ENCODE results near the gene ESYT3. TPM values are rescaled to one million over a fixed set of nuclear protein-coding genes. Genes with fewer than 3 reads are reported as not detected.
"Not testable (repeated sequence)": the region's sequence is repeated elsewhere in the genome, so short reads cannot be mapped to it uniquely, and the experiment has no call there.

ESYT3 gene
- total RNA-seq, 1 donor from 2014 or later: 66.4 TPM

GRCh38 chr3:138412821-138413551, 21.4 kb upstream of the ESYT3 start:
- H3K27me3 ChIP-seq: no peaks in the 10 kb centered on the region
- peak; percentile 57 for ATAC-seq

GRCh38 chr3:138416236-138416635, 18.2 kb upstream of the ESYT3 start:
- H3K9me3 ChIP-seq; H3K36me3 ChIP-seq; H3K4me1 ChIP-seq; H3K4me3 ChIP-seq; ATAC-seq; DNase-seq; H3K27ac ChIP-seq; H3K27me3 ChIP-seq; intact Hi-C loops (cut with DNase I): not testable (repeated sequence)

More at GRCh38 chr3:138412821-138413551, 21.4 kb upstream of the ESYT3 start:
- Histone ChIP-seq H3K4me1 (peaks cover 4% of the 10 kb centered on the region), H3K9me3 (no peaks in the 10 kb centered on the region), H3K4me3 (no peak overlapping the region), H3K36me3 (no peaks in the 10 kb centered on the region), H3K27ac (no peak overlapping the region)
- no peak for TF ChIP-seq CTCF (IDR thresholded peaks at IDR 0.05)
- intact Hi-C loops (cut with DNase I): no loop called here
- no peak for DNase-seq

GRCh38 chr3:138417559-138417982, 16.8 kb upstream of the ESYT3 start:
- DNase-seq (peak; percentile 85), ATAC-seq (peak; percentile 96)
- intact Hi-C loops (cut with DNase I): no loop called here
- H3K4me3 ChIP-seq: no peak overlapping the region
- no peak overlapping the region for H3K27ac ChIP-seq
- no peaks in the 10 kb centered on the region for H3K9me3 ChIP-seq
- no peaks in the 10 kb centered on the region for H3K27me3 ChIP-seq
- peak; percentile 96 for TF ChIP-seq CTCF (IDR thresholded peaks at IDR 0.05)
- H3K4me1 ChIP-seq: peaks cover 4% of the 10 kb centered on the region
- no peaks in the 10 kb centered on the region for H3K36me3 ChIP-seq

GRCh38 chr3:138418601-138419206, 15.7 kb upstream of the ESYT3 start:
- no peak for DNase-seq
- H3K27me3 ChIP-seq: no peaks in the 10 kb centered on the region
- intact Hi-C loops (cut with DNase I): no loop called here

GRCh38 chr3:138423316-138423715, 11.1 kb upstream of the ESYT3 start:
- Histone ChIP-seq H3K36me3 (no peaks in the 10 kb centered on the region), H3K27me3 (no peaks in the 10 kb centered on the region), H3K4me3 (no peak overlapping the region), H3K27ac (no peak overlapping the region), H3K9me3 (no peaks in the 10 kb centered on the region), H3K4me1 (no peaks in the 10 kb centered on the region)
- no peak for DNase-seq
- ATAC-seq: no peak
- intact Hi-C loops (cut with DNase I): no loop called here
- no peak for TF ChIP-seq CTCF (IDR thresholded peaks at IDR 0.05)

More at GRCh38 chr3:138418601-138419206, 15.7 kb upstream of the ESYT3 start:
- H3K4me1 ChIP-seq: peaks cover 4% of the 10 kb centered on the region
- TF ChIP-seq CTCF (IDR thresholded peaks at IDR 0.05): no peak
- no peak overlapping the region for H3K4me3 ChIP-seq
- no peak for ATAC-seq
- H3K36me3 ChIP-seq: no peaks in the 10 kb centered on the region
- H3K27ac ChIP-seq: no peak overlapping the region
- H3K9me3 ChIP-seq: no peaks in the 10 kb centered on the region

GRCh38 chr3:138424323-138424722, 10.1 kb upstream of the ESYT3 start:
- no peaks in the 10 kb centered on the region for H3K27me3 ChIP-seq
- H3K9me3 ChIP-seq: no peaks in the 10 kb centered on the region
- H3K4me1 ChIP-seq: no peaks in the 10 kb centered on the region
- H3K36me3 ChIP-seq: no peaks in the 10 kb centered on the region
- no peak for DNase-seq
- ATAC-seq: peak; percentile 34
- no peak overlapping the region for H3K27ac ChIP-seq
- no peak for TF ChIP-seq CTCF (IDR thresholded peaks at IDR 0.05)
- intact Hi-C loops (cut with DNase I): no loop called here
- no peak overlapping the region for H3K4me3 ChIP-seq
